ENCODE results near the gene TRMT2B.
"Not testable (repeated sequence)": the region's sequence is repeated elsewhere in the genome, so short reads cannot be mapped to it uniquely, and the experiment has no call there.

TRMT2B gene

GRCh38 chrX:101051549-101052302, at the start of gene TRMT2B:
Gene TRMT2B (minus strand): TSS chrX:101052111. CDS start chrX:101042289, 9,822 bp downstream.
- peak; percentile 57 for DNase-seq

- DNase-seq: peak; percentile 82
These were observed 45.9 kb upstream of the TRMT2B start, which contains the start of gene CENPI for GRCh38 chrX:101097546-101098453. Gene CENPI (plus strand): TSS chrX:101098204. CDS start chrX:101101071, 2,867 bp downstream.

- no peak for DNase-seq
These were observed 39.9 kb upstream of the TRMT2B start for GRCh38 chrX:101091817-101092216.

GRCh38 chrX:101081231-101081630, 29.3 kb upstream of the TRMT2B start:
- DNase-seq: no peak

GRCh38 chrX:101080326-101081124, 28.6 kb upstream of the TRMT2B start:
- DNase-seq: no peak

GRCh38 chrX:101079736-101080270, 27.9 kb upstream of the TRMT2B start:
- no peak for DNase-seq

GRCh38 chrX:101078716-101079598, 27.0 kb upstream of the TRMT2B start, which contains the start of gene TMEM35A:
Gene TMEM35A (plus strand): TSS chrX:101078879. CDS start chrX:101079003, 124 bp downstream.
- no peak for DNase-seq

GRCh38 chrX:101071582-101071981, 19.7 kb upstream of the TRMT2B start:
- no peak for DNase-seq

- no peak for DNase-seq
These were observed 10.3 kb upstream of the TRMT2B start for GRCh38 chrX:101062176-101062575.

- DNase-seq: no peak
These were observed 5.3 kb upstream of the TRMT2B start for GRCh38 chrX:101057093-101057714.

- DNase-seq: not testable (repeated sequence)
These were observed 4.6 kb upstream of the TRMT2B start for GRCh38 chrX:101056551-101056950.

GRCh38 chrX:101051153-101051548, 760 bp downstream of the TRMT2B start:
- DNase-seq: no peak

- no peak for DNase-seq
These were observed 11.7 kb downstream of the TRMT2B start for GRCh38 chrX:101040197-101040596.

- DNase-seq: no peak
These were observed 14.7 kb downstream of the TRMT2B start for GRCh38 chrX:101037231-101037630.

GRCh38 chrX:101029665-101030064, 22.2 kb downstream of the TRMT2B start:
- no peak for DNase-seq

- no peak for DNase-seq
These were observed 23.3 kb downstream of the TRMT2B start for GRCh38 chrX:101028562-101028961.

- DNase-seq: no peak
These were observed 26.8 kb downstream of the TRMT2B start for GRCh38 chrX:101025126-101025525.

GRCh38 chrX:101022020-101022419, 29.9 kb downstream of the TRMT2B start:
- DNase-seq: no peak

- not testable (repeated sequence) for DNase-seq
These were observed 39.9 kb downstream of the TRMT2B start for GRCh38 chrX:101012031-101012430.

- DNase-seq: no peak
These were observed 42.8 kb downstream of the TRMT2B start for GRCh38 chrX:101009090-101009489.

GRCh38 chrX:100999451-100999850, 52.5 kb downstream of the TRMT2B start:
- DNase-seq: no peak

All from NCI-H446 treated with DMSO at 0.1 percent for 48 hours (cell line).